Myocyte (in vitro differentiated cells): ENCODE results near the gene ATP8B4. TPM values are rescaled to one million over a fixed set of nuclear protein-coding genes. Genes with fewer than 3 reads are reported as not detected.

Experiments used
- DNase-seq: peaks from one replicate; pipeline ENCODE4 v3.0.0-alpha.2; 2012; ENCODE audit warnings: low read depth
- total RNA-seq: library from RNA; depleted of rRNA; stranded (reverse); fragments of >200 nt; gene quantifications from 2 replicates; pipeline ENCODE4 v1.2.3, GENCODE V29; 2014

The ATP8B4 gene
- total RNA-seq, 1 donor from 2014 or later = 3.3 TPM

DNA sequence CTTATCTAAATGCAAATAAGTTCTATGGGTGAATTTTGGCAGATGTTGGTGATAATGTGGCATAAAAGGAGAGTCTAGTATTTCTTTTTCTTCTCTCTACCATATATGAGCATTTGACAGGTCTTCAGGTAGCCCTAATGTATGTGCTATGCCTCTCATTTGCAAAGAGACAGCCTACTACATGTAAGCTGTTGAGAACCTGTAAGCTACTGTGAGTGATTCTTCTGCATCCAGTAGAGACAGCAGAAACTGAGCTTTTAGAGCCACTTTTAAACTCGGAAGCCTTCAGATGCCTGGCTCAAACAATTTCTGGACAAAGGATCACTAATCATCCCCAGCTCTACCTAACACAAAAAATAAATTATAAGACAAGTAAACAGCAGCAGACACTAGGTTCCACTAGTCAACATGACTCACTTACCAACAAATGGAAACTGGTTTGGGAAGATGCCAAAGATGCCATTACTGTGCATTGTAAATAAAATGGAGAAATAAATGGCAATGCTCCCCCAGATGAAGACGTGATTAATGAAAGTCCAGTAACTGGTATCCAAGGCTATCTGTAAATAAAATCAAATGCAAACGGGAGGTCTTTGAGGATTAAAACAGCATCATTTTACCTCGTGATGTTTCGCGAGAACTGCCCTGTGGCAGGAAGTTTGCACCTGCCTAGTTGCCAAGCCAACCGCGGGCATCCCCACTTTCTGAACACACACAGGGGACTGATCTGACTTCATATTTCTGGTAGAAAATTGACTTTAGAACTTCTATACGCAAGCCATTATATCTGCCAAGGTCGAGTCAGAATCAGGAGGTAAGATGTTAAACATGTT is 252.9 kb downstream of the ATP8B4 start:
- no peak for DNase-seq

DNA sequence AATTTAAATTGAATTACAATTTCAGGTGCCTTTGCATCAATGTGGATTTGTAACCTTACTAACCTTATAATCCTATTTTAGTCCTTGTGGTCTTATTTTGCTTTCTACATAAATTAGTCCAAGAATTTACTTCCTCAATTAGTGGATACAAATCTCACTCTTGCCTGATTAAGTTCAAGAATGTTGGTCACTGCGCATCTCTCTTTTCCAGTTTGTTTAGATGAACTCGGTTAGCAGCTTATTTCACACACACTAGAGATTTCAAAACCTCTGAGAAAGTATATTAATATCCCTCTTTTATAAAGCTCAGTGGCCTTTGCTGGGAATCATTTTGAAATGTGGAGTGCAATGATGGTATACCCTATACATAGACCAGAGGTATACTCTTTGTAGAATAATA is 254.8 kb downstream of the ATP8B4 start:
- no peak for DNase-seq

DNA sequence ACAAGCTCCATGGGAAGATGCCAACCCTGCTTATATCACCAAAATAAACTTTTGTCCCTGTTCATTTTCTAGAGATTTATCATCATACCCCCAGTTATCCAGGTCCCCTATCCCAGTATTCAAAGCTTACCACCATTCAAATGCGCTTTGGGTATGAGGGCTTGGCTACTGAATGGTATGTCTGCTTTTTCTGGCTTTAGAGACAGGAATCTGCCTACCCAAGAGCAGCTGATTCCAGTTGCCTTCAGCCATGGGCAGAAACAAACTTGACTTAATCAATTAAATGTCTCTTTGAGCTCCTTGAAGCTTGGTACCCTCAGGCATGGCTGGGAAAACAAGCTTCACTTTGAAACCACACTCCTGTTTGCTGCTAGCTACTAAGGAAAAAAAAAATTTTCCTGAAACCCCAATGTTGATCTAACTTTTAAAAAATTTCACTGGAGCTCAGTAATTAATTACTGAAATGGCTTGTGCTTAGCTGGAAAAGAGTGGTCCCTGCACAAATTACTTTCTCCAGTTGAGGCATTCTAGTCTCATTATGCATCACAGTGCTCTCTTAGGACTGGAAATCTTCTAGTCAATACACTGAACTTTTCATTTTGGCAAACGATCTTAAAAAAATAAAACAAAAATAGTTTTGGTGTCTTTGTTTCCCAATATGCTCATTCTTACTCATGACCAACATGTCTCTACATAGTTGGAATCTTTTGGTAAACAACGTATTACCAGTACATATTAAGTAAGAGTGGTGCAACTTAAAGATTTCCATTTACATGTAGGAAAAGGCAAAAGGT is 255.4 kb downstream of the ATP8B4 start:
- DNase-seq = no peak

DNA sequence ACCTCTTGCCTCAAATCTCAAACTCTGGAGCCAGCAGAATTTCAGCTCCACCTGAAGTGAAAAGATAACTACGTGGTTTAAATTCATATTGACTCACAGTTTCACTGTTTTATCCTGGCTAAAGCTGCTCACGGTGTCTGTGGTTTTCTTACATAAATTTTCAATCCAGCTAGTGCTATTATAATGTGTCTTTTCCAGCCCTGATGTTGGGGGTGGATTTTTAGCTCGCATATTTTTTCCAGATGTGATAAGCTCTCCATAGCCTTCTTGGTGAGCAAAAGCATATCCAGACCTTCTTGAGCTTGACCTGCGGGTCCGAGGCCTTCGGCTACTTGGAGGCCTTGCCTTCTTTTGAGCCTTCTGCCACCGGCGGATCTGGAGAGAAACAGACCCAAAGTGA is 258.9 kb downstream of the ATP8B4 start:
- DNase-seq = no peak

DNA sequence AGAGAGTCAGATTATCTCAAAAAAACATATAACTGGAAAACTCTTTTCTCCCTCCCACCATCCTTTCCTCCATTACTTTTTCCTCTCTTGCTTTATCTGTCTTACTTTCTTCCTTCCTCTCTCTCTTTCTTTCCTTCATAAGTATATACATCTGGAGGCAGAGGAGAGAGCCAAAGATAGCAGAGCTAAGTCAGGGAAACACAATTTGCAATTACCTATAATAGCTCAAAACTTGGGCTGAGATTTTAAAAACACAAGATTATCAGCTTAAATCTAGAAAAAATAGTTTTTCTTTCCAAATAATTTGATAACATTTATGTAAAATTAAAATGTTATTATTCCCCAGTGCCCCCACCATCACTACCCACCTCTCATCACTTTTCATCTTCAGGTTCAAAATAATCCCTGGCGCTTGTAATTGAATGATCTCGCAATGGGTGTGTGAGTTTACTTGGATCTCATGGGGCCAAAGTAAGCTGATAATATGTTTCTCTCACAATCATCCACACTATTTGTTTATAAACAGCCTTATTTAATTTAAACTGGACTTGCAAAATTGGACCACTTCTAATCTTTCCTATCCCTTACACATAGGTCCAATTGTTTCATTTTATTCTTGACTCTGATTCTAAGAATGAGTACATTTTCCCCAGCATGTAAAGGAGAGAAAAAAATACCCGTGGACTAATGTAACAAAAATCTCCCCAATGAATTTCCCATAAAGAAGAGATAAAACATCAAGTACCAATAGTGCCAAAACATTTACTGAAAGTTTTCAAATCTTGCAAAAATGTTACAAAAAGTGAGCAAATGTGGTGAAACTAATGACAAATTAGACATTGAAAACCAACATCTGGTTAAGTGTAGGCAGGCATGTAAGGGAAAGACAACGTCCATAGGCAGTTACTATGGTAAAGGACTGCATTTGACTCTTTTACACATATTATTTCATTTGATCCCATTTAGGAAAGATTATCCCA is 261.2 kb downstream of the ATP8B4 start:
- no peak for DNase-seq

DNA sequence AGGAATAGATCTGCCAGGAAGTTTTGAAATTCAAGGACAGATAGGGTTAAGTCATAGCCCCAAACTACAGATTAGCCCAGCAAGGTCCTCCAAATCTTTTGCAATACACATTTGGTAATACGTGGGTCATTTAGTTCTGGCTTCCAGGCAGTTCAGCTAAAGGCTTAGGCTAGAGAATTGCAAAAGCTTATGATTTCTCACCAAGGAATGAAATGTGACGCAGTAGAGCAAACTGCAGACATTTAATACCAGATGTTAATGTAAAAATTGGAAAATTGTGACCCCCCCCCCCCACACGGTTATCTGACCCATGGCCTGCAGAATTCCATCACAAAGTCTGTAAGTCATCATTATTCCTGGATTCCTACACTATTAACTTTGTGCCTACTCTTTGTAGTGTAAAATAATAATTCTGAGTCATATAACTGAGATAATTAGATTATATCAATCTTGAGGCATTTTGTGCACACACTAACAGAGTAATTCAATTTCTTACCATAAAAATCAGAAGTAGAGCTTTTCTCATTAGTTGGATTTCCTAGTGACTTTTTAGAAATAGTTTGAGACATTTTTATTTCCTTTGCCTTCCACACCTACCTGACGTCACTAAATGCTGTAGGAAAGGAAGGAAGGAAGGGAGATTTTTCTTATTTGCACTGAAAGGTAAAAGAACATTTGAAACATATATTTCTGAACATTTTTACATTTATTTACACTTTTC is 263.0 kb downstream of the ATP8B4 start:
- DNase-seq = peak; percentile 14

DNA sequence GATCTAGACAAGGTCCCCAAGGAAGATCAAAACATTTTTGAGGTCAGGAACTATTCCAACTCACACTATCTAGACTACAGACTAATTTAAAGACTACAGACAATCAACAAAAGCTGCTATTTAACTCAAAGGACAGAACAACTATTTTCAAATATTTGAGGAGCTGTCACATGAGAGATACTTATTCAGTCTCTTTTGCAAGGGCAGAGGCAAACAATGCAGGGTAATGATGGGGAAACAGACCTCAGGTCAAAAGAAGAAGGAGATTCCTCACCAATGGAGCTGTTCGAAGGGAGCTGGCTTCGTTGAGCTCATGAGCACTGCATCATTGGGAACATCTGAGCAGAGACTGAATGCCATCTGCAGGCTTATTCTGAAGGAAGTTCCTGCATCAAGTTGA is 266.3 kb downstream of the ATP8B4 start:
- DNase-seq = no peak

DNA sequence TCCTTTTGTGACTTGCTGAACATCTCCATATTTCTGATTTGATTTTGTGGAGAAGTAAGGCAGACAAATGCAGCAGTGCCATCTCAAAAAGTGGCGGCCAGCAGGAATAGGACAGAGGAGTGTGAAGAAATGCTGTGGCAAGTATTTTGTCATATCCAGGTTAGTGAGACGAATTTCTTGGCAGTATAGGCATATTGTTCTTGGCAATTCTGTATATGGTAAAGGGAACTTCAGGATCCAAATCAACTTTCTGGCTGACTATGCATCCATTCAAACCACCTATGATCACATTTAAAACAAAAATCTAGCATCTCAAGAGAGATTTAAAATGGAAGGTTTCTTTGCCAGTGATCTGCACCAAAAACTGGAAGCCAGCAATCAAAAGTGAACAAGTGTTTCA is 270.2 kb downstream of the ATP8B4 start:
- DNase-seq = no peak

DNA sequence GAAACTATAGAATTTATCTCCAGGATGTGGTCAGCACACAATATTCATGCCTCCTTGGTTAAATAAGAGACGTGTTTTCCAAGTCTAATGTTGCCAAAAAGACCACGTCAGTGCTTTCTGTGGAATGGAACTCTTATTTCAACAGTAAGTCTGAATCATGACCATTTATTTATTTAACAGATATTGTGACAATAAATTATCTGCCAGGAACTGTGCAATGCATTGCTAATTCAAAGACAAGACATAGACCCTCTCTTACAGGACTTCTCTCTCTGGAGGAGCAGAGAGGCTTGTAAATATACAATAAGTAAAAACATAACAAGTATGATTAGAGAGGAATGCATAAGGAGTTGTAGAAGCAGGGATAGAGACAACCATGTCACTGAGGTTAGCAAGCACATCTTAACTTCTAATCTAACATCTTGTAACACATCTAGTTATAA is 270.7 kb downstream of the ATP8B4 start:
- no peak for DNase-seq

DNA sequence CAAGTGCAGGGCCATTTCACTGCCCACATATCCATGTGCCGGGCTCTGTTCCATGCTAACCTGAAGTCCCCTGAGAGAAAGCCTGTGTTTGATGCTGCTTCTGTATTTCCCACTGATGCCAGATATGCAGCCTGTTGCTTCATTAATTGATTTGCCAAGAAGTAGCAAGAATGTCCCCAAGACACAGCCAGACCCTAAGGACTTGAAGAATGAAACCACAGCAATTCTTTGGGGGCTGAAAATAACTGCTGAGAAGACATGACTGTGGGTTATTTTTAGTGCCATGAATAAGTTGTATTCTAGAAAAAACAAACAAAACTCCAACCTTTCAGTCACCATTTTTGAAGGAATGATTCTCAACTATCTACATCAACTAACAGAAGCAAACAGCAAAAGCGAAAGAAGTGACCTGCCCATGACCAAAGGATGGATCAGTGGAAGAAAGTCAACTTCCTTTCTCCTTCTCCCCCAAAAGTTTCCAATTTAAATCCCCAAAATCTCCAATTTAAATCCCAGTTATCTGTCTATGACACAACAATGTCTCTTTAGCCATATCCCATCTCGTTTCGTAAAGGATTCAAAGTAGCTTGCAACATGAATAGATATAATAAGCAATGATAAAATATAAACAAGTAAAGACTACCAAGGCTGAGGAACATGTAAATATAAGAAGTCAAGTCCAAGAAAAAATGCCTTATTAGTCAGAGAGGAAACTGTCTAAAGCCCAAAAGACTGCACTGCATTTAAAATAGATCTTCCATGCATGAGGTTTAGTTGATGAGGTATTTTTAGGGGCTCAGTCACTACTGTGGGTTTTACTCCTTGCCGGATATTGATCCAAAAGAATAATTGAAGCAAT is 271.4 kb downstream of the ATP8B4 start:
- DNase-seq = peak; percentile 54

DNA sequence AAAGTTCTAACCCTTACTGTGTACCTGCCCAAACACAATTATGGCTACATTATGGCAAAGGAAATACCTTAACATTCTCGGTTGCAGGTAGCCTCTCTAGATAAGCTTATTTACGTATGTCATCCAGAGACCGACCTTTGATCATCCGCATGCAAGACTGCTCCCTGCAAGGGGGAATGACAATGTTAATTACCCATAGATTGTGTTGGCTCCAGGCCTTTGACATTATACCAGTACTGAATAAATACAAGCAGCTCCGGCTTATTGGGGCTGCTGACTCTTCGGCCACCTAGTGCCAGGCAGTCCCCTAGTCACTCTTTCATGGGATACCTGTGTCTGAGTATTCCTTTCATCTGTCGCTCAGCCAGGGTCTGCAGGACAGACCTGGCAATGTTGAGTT is 274.6 kb downstream of the ATP8B4 start:
- no peak for DNase-seq

DNA sequence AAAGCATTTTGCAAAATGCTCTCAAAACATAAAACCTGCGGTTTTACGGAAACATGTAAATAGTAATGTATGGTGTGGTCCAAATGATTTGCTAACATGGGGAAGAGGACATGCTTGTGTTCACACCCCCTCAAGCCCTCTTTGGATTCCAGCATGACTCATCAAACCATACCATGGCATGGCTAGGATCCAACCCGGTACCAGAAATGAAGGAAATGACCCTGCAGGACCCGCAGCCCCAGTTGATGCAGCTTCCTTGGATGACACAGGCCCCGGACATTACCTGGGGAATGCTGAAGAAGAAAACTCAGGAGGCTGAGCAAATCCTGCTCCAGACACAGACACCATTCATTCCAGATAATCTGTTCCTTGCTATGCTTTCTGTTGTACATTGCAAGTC is 275.3 kb downstream of the ATP8B4 start:
- no peak for DNase-seq

DNA sequence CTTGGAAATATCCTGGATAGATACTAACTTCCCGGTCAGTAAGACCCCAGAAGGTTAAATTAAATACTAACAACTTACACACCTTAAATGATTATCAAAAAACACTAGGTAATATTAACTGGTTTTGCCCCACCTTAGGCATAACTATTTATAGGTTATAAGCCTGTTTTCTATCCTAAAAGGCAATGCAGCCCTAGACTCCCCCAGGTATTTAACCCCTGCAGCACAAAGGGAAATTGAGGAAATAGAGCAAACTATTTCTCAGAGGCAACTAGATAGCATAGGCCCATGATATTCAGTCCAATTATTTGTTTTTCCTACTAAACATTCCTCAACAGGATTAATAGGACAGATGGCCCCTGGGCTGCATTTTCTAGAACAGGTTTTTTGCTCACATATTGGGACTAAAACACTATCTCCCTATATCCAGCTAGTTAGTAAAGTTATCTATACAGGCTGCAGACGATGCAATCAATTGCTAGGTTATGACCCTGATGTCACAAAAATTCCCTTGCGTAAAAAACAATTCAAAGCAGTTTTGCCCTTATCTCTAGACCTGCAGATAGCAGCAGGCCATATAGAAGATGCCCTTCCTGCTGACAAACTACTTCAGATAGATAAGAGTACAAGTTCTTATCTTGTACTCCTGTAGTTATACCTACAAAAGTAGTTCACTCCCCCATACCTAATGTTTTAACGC is 276.9 kb downstream of the ATP8B4 start:
- no peak for DNase-seq

DNA sequence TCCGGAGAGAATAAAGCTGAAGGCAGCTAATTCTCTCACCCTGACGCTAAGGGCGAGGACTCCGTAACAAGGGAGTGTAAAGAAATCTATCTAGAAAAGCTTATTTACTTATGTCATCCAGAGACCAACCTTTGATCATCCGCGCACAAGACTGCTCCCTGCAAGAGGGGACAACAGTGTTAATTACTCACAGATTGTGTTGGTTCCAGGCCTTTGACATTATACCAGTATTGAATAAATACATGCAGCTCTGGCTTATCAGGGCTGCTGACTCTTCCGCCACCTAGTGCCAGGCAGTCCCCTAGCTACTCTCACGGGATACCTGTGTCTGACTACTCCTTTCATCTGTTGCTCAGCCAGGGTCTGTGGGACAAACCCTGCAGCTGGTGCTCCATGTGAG is 286.5 kb downstream of the ATP8B4 start:
- DNase-seq = no peak

DNA sequence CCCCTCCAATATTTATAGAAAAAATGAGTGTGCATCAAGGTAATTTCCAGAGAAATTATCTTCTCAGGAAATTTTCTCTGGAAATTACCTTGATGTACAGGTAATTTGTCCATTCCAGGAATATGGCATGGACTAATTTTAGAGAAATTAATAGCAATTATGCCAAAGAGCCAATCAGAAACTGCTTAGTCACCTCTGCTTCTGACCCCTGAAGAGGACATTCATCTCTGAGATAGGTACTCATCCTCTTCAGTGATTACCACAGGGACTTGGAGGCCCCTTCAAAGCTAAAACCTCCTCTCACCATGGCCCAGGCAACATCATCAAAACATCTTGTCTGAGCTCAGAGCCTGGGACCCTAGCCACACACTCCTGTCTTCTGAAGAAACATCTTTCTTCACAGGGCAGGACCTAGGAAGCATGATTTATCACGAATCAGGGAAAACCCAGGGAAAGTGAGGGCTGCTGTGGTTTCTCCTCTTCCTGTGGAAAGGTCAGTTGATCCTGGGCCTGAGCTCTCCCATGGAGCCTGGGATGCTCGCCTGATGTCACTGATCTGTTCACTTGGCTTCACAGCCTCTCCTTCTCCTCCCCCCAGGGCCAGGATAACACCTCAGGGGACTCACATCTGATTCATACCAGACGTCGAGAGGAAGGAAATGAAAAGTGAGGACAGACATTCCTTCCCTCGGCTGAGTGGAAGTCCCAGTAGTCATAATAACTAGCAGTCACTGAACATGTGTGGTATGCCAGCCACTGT is 287.6 kb downstream of the ATP8B4 start:
- DNase-seq = peak; percentile 41

DNA sequence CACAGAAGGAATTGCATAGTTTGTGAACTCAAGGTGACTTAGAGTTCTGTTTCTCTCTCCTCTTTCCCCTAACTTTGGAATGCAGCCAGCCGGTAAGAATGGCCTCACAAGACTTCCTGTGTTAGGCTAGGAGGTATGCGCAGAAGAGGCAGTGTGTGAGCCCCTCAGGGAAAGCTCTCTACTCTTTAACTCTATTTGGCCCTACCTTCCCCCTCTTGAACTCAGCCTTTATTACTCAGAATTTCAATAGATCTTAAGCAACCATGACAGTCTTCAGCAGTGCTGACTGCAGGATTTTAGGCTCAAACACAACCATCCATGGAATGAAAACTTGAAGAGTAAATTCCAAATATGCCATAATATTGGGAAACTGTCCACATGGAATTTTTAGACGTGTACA is 288.6 kb downstream of the ATP8B4 start:
- no peak for DNase-seq

DNA sequence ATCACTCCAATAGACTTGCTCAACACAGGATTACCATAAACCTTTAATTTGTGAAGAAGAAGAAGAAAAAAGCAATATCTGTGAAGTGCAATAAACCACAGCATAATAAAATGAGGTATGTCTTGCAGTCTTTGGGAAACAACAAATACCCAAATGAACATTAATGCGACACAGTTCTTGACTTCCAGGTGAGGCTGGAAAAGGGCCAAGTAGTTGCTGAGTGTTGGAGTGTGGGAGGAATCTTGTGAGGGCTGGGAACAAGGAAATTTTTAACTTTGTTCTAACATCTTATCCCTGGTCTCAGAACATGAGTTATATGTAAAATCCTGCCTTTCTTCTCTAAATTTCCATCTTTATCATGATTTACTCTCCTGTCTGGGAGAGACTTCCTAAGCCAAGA is 291.7 kb downstream of the ATP8B4 start:
- DNase-seq = no peak

DNA sequence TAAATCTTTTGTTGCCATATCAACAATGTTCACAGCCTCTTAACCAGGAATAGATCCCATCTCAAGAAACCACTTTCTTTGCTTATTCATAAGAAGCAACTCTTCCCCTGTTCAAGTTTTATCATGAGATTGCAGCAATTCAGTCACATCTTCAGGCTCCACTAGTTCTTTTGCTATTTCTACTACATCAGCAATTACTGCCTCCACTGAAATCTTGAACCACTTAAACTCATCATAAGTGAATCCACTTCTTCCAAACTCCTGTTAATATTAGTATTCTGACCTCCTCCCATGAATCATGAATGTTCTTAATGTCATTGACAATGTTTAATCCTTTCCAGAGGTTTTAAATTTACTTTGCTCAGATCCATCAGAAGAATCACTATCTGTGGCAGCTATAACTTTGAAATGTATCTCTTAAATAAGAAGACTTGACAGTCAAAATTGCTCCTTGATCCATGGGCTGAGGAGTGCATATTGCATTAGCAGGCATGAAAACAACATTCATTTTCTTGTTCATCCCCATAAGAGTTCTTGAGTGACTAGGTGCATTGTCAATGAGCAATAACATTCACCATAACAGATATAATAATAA is 292.3 kb downstream of the ATP8B4 start:
- no peak for DNase-seq
